ENCODE measurements around the gene FHL2.

Gene FHL2

DNA sequence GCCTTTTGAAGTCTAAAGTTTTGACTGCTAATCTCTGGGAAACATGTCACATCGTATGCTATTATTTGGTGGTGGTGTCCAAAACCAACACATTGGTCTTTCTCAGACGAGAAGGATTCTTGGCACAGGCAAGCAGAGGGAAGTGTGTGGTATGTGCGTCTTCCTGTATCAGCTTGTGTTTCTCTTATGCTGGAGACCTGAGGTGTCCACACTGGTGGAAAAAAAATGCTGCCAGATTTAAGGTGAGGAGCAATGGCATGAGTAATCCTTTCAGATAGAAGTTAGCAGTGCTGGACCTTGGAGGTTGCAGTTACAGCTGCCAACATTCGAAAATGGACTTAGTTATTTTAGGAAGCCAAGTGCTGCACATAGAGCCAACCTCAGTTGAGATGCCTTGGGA, 11.7 kb upstream of the FHL2 start:
- TF ChIP-seq, protein P1, sequence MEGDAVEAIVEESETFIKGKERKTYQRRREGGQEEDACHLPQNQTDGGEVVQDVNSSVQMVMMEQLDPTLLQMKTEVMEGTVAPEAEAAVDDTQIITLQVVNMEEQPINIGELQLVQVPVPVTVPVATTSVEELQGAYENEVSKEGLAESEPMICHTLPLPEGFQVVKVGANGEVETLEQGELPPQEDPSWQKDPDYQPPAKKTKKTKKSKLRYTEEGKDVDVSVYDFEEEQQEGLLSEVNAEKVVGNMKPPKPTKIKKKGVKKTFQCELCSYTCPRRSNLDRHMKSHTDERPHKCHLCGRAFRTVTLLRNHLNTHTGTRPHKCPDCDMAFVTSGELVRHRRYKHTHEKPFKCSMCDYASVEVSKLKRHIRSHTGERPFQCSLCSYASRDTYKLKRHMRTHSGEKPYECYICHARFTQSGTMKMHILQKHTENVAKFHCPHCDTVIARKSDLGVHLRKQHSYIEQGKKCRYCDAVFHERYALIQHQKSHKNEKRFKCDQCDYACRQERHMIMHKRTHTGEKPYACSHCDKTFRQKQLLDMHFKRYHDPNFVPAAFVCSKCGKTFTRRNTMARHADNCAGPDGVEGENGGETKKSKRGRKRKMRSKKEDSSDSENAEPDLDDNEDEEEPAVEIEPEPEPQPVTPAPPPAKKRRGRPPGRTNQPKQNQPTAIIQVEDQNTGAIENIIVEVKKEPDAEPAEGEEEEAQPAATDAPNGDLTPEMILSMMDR (IDR thresholded peaks at IDR 0.05; ENCODE audit: low read depth, low read length), result no peak
- H3K4me3 ChIP-seq (ENCODE audit: low read depth, low read length), result no peak overlapping the region
- no peaks in the 10 kb centered on the region for H3K9me3 ChIP-seq (ENCODE audit: severe bottlenecking)
- DNase-seq, result no peak
- H3K36me3 ChIP-seq, result no peaks in the 10 kb centered on the region
- no peaks in the 10 kb centered on the region for H3K27me3 ChIP-seq (ENCODE audit: insufficient read depth, low read depth, severe bottlenecking)
- no peak overlapping the region for H3K27ac ChIP-seq

DNA sequence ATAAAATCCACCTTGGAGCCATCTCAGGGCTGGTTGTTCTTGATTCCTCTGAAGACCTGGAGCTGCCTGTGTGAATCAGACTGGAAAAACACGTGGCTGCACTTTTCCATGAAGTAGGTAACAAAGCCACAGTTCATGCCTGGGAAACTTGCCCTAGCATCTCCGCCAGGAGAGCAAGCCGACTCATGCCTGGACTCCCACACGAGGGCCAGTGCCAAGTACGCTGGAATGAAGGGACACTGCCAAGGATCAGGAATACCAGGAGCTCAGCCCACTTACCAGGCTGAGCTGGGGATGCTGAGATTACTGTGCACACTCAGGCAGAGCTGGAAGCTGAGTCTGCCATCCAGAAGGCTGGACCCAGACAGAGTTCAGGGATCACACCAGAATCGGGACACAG, 10.9 kb upstream of the FHL2 start:
- Histone ChIP-seq H3K9me3 (ENCODE audit: severe bottlenecking) (no peaks in the 10 kb centered on the region), H3K36me3 (no peaks in the 10 kb centered on the region), H3K27ac (no peak overlapping the region), H3K4me3 (ENCODE audit: low read depth, low read length) (no peak overlapping the region), H3K27me3 (ENCODE audit: insufficient read depth, low read depth, severe bottlenecking) (no peaks in the 10 kb centered on the region)
- TF ChIP-seq, protein P1 (IDR thresholded peaks at IDR 0.05; ENCODE audit: low read depth, low read length), result no peak
- DNase-seq, result no peak

DNA sequence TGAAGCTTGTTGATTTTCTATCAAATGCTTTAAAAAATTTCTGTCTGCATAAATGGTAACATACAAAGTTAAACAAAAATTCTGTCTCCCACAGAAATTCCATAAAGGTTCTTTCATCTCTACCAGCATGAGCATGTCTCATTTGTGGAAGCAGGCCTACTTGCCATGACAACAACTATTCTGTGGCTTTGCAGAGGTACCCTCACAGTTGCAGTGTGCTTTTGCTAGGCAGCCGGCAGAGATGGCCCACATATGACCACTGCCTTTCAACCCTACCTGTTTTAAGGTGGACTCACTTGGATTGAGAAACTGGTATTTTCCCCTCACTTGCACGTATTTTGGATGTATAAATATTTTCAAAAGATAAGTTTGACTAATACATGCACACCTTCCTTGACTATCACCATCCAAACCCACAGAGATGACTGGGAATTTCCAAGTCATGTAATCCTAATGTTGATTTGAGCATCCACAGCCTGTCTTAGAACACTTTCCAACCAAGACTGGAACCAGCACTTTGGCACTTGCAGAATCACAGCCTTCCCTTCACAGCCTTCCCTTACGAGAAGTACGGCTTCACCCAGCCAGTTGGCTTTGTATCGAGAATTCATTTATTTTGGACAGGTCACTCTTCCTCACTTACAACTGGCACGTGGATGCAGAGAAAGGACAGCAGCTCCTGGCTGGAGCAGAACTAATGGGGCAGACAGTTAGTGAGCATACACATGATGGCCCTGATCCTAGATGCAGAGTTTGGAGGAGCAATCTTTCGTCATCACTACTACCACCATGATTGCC, 9.3 kb upstream of the FHL2 start:
- H3K4me3 ChIP-seq (ENCODE audit: low read depth, low read length), result no peak overlapping the region
- TF ChIP-seq, protein P1 (IDR thresholded peaks at IDR 0.05; ENCODE audit: low read depth, low read length), result no peak
- no peak for DNase-seq
- H3K36me3 ChIP-seq, result no peaks in the 10 kb centered on the region
- no peaks in the 10 kb centered on the region for H3K9me3 ChIP-seq (ENCODE audit: severe bottlenecking)
- no peaks in the 10 kb centered on the region for H3K27me3 ChIP-seq (ENCODE audit: insufficient read depth, low read depth, severe bottlenecking)
- H3K27ac ChIP-seq, result no peak overlapping the region

DNA sequence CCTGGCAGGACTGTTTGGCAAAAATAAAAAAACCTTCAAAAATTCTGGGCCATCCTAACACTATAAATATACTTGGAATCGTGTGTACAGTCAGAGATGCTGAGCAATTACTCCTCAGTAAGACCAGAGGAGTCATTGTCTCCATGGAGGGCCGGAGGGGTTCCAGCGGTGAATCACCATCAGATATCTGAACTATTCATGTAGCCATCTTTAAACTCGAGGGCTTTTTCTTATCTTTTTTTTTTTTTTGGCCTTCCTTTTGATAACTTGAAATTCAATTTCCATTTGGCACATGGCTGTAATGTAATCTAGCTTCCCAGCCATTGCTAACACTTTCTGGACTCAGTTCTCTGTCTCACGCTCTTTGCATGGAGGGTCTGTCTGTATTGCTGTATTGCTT, 7.4 kb upstream of the FHL2 start:
- Histone ChIP-seq H3K27ac (no peak overlapping the region), H3K4me3 (ENCODE audit: low read depth, low read length) (no peak overlapping the region), H3K9me3 (ENCODE audit: severe bottlenecking) (no peaks in the 10 kb centered on the region), H3K36me3 (no peaks in the 10 kb centered on the region), H3K27me3 (ENCODE audit: insufficient read depth, low read depth, severe bottlenecking) (no peaks in the 10 kb centered on the region)
- TF ChIP-seq, protein P1 (IDR thresholded peaks at IDR 0.05; ENCODE audit: low read depth, low read length), result no peak
- DNase-seq, result no peak

DNA sequence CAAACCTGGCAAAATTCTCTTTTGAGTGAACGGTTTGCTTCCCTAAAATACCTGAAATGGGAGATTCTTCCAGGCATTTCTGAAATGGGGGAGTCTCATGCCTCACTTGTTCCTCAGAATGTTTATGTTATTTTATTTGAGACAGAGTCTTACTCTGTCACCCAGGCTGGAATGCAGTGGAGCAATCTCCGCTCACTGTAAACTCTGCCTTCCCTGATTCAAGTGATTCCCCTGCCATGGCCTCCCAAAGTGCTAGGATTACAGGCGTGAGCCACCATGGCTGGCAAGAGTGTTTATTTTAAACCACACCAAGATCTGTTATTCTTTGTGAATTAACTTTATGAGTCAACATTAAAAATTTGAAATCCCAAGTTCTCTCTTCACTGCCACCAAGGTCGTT, 6.4 kb upstream of the FHL2 start:
- no peak overlapping the region for H3K4me3 ChIP-seq (ENCODE audit: low read depth, low read length)
- DNase-seq, result no peak
- H3K9me3 ChIP-seq (ENCODE audit: severe bottlenecking), result no peaks in the 10 kb centered on the region

More for the DNA sequence above, 6.4 kb upstream of the FHL2 start:
- Histone ChIP-seq H3K27ac (no peak overlapping the region), H3K27me3 (ENCODE audit: insufficient read depth, low read depth, severe bottlenecking) (no peaks in the 10 kb centered on the region), H3K36me3 (no peaks in the 10 kb centered on the region)
- TF ChIP-seq, protein P1 (IDR thresholded peaks at IDR 0.05; ENCODE audit: low read depth, low read length), result no peak

All from WERI-Rb-1 (cell line).